Osteoblast (primary cell): Measurements from ENCODE around the gene EP300. TPM values are rescaled to one million over a fixed set of nuclear protein-coding genes. Genes with fewer than 3 reads are reported as not detected.
"Not testable (repeated sequence)": the region's sequence is repeated elsewhere in the genome, so short reads cannot be mapped to it uniquely, and the experiment has no call there.

ENCODE experiments used
- DNase-seq: peaks from one replicate; pipeline ENCODE4 v3.0.0; 2011; ENCODE audit warnings: low spot score, mixed read lengths; ENCODE audit not compliant: insufficient read length; ENCODE audit errors: missing footprints
- H2AFZ ChIP-seq: 2 replicates; pipeline ENCODE4 v1.6.0; 2011; ENCODE audit warnings: mild to moderate bottlenecking, low read length
- H3K27ac ChIP-seq: 2 replicates; pipeline ENCODE4 v1.5.1; 2011; ENCODE audit warnings: mild to moderate bottlenecking, low read depth, low read length, moderate library complexity
- H3K27me3 ChIP-seq: 2 replicates; pipeline ENCODE4 v1.6.0; 2012; ENCODE audit warnings: mild to moderate bottlenecking, control low read depth, inconsistent platforms, low read length, moderate library complexity; ENCODE audit not compliant: insufficient read depth
- H3K36me3 ChIP-seq: 2 replicates; pipeline ENCODE4 v1.5.1; 2011; ENCODE audit warnings: mild to moderate bottlenecking, low read length, control low read depth, moderate library complexity; ENCODE audit not compliant: insufficient read depth
- H3K4me1 ChIP-seq: 2 replicates; pipeline ENCODE4 v1.5.1; 2011; ENCODE audit warnings: mild to moderate bottlenecking, low read length, control low read depth, moderate library complexity; ENCODE audit not compliant: insufficient read depth
- H3K4me2 ChIP-seq: 2 replicates; pipeline ENCODE4 v1.6.0; 2011; ENCODE audit warnings: mild to moderate bottlenecking, low read length; ENCODE audit not compliant: insufficient read depth
- H3K4me3 ChIP-seq: fragments of 200-600 bp; sonication (generic); 3 replicates; pipeline ENCODE4 v1.5.1; 2012; ENCODE audit warnings: mild to moderate bottlenecking, low read length, inconsistent platforms; ENCODE audit not compliant: insufficient read depth
- H3K79me2 ChIP-seq: 2 replicates; pipeline ENCODE4 v1.6.0; 2012; ENCODE audit warnings: mild to moderate bottlenecking, low read length, control low read depth, inconsistent platforms; ENCODE audit not compliant: insufficient read depth
- H3K9me3 ChIP-seq: 2 replicates; pipeline ENCODE4 v1.5.1; 2011; ENCODE audit warnings: low read depth, low read length, control low read depth
- H4K20me1 ChIP-seq: 2 replicates; pipeline ENCODE4 v1.6.0; 2012; ENCODE audit warnings: mild to moderate bottlenecking, low read length, control low read depth; ENCODE audit not compliant: insufficient read depth
- CTCF ChIP-seq: IDR thresholded peaks from 2 replicates; pipeline ENCODE4 v1.5.1; 2011; ENCODE audit warnings: mild to moderate bottlenecking, low read depth, low read length, moderate library complexity; ENCODE audit errors: extremely low read depth
- total RNA-seq: library from RNA; depleted of rRNA; stranded (reverse); fragments of >200 nt; gene quantifications from 2 replicates; pipeline ENCODE4 v1.2.3, GENCODE V29; 2012

Gene EP300
- total RNA-seq, 1 donor = 67.7 TPM

GRCh38 chr22:41057076-41057475 is 35.3 kb upstream of the EP300 start:
- no peak for DNase-seq
- no peaks in the 10 kb centered on the region for H4K20me1 ChIP-seq
- TF ChIP-seq CTCF = no peak
- no peaks in the 10 kb centered on the region for H3K9me3 ChIP-seq
- H3K4me1 ChIP-seq = peaks cover 11% of the 10 kb centered on the region
- H3K27ac ChIP-seq = no peak overlapping the region
- no peak overlapping the region for H3K4me3 ChIP-seq
- no peaks in the 10 kb centered on the region for H3K36me3 ChIP-seq
- H3K27me3 ChIP-seq = no peaks in the 10 kb centered on the region
- H3K4me2 ChIP-seq = no peak overlapping the region
- H2AFZ ChIP-seq = no peak overlapping the region
- no peaks in the 10 kb centered on the region for H3K79me2 ChIP-seq

- H3K4me3 ChIP-seq = no peak overlapping the region
- no peak overlapping the region for H3K4me2 ChIP-seq
- H3K36me3 ChIP-seq = no peaks in the 10 kb centered on the region
- H3K27ac ChIP-seq = no peak overlapping the region
- no peaks in the 10 kb centered on the region for H4K20me1 ChIP-seq
- no peak for DNase-seq
- no peaks in the 10 kb centered on the region for H3K79me2 ChIP-seq
- no peak for TF ChIP-seq CTCF
- no peaks in the 10 kb centered on the region for H3K4me1 ChIP-seq
- no peak overlapping the region for H2AFZ ChIP-seq
- no peaks in the 10 kb centered on the region for H3K9me3 ChIP-seq
- H3K27me3 ChIP-seq = no peaks in the 10 kb centered on the region
These were observed 30.2 kb upstream of the EP300 start for GRCh38 chr22:41062146-41062545.

GRCh38 chr22:41064326-41064725 is 28.1 kb upstream of the EP300 start:
- not testable (repeated sequence) for H3K4me3 ChIP-seq, H3K27ac ChIP-seq, H3K36me3 ChIP-seq

DNA sequence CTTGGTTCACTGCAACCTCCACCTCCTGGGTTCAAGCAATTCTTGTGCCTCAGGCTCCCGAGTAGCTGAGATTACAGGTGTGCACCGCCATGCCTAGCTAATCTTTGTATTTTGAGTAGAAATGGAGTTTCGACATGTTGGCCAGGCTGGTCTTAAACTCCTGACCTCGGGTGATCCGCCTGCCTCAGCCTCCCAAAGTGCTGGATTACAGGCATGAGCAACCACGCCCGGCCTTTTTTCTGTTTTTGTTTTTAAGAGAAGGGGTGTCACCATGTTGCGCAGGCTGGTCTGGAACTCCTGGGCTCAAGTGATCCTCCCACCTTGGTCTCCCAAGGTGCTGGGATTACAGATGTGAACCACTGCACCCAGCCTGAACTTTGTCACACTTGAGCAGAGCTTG is 26.1 kb upstream of the EP300 start:
- not testable (repeated sequence) for H3K27ac ChIP-seq, DNase-seq, H3K4me3 ChIP-seq, H3K9me3 ChIP-seq, H3K27me3 ChIP-seq, H2AFZ ChIP-seq, H3K4me1 ChIP-seq, H4K20me1 ChIP-seq, H3K79me2 ChIP-seq, H3K36me3 ChIP-seq, H3K4me2 ChIP-seq

More at GRCh38 chr22:41064326-41064725, 28.1 kb upstream of the EP300 start:
- not testable (repeated sequence) for H2AFZ ChIP-seq, H3K4me1 ChIP-seq, H3K79me2 ChIP-seq, H4K20me1 ChIP-seq, DNase-seq, H3K9me3 ChIP-seq, H3K4me2 ChIP-seq, H3K27me3 ChIP-seq

GRCh38 chr22:41067968-41068367 is 24.4 kb upstream of the EP300 start:
- H3K36me3 ChIP-seq, H3K4me2 ChIP-seq, H2AFZ ChIP-seq, DNase-seq, H3K27ac ChIP-seq, H3K27me3 ChIP-seq, H3K4me1 ChIP-seq, H3K9me3 ChIP-seq, H3K4me3 ChIP-seq, H4K20me1 ChIP-seq, H3K79me2 ChIP-seq: not testable (repeated sequence)
